HG03571 (cell line): ENCODE data around the gene GCHFR.

ENCODE experiments used
- ATAC-seq: cut with Tn5 transposase; IDR thresholded peaks from one replicate; pipeline ENCODE4 v1.9.1; 2021; ENCODE audit not compliant: unreplicated experiment

GCHFR gene

GRCh38 chr15:40775740-40776536 is 12.1 kb downstream of the GCHFR start:
- ATAC-seq, result no peak

GRCh38 chr15:40776537-40777141 is 12.8 kb downstream of the GCHFR start:
- ATAC-seq, result no peak

GRCh38 chr15:40782609-40783227 is 18.9 kb downstream of the GCHFR start:
- peak; percentile 69 for ATAC-seq

GRCh38 chr15:40785164-40785563 is 21.3 kb downstream of the GCHFR start:
- ATAC-seq, result no peak

GRCh38 chr15:40785814-40786213 is 21.9 kb downstream of the GCHFR start:
- ATAC-seq, result no peak

GRCh38 chr15:40787344-40787841 is 23.5 kb downstream of the GCHFR start:
- ATAC-seq, result no peak

- no peak for ATAC-seq
Measured at GRCh38 chr15:40787991-40788390, 24.1 kb downstream of the GCHFR start.

GRCh38 chr15:40789119-40789518 is 25.3 kb downstream of the GCHFR start:
- ATAC-seq, result no peak

- no peak for ATAC-seq
Measured at GRCh38 chr15:40789999-40790398, 26.1 kb downstream of the GCHFR start.

GRCh38 chr15:40790718-40791117 is 26.9 kb downstream of the GCHFR start:
- no peak for ATAC-seq

GRCh38 chr15:40792394-40792793 is 28.5 kb downstream of the GCHFR start:
- no peak for ATAC-seq

GRCh38 chr15:40793216-40793989 is 29.5 kb downstream of the GCHFR start:
- no peak for ATAC-seq

- no peak for ATAC-seq
Measured at GRCh38 chr15:40796041-40796440, 32.2 kb downstream of the GCHFR start.

GRCh38 chr15:40796512-40796911 is 32.6 kb downstream of the GCHFR start:
- ATAC-seq, result no peak

GRCh38 chr15:40799523-40799922 is 35.7 kb downstream of the GCHFR start:
- no peak for ATAC-seq

GRCh38 chr15:40803076-40803475 is 39.2 kb downstream of the GCHFR start:
- no peak for ATAC-seq

- ATAC-seq, result no peak
Measured at GRCh38 chr15:40803688-40804087, 39.8 kb downstream of the GCHFR start.

- no peak for ATAC-seq
Measured at GRCh38 chr15:40806672-40807027, 42.8 kb downstream of the GCHFR start.

GRCh38 chr15:40807028-40807887 is 43.4 kb downstream of the GCHFR start, which contains the start of the genes DNAJC17 and ZFYVE19:
TSS of gene DNAJC17 (minus strand) at chr15:40807473. CDS start at chr15:40807446, 27 bp downstream.
TSS of gene ZFYVE19 (plus strand) at chr15:40807089. CDS start at chr15:40807590, 501 bp downstream.
- ATAC-seq, result peak; percentile 82

GRCh38 chr15:40807888-40808461 is 44.1 kb downstream of the GCHFR start:
- ATAC-seq, result no peak
